NCI-H1694 (cell line): ENCODE data around the gene RSAD2.
"Not testable (repeated sequence)": the region's sequence is repeated elsewhere in the genome, so short reads cannot be mapped to it uniquely, and the experiment has no call there.

Source experiments
- DNase-seq: peaks from one replicate; lab custom pipeline; 2025; lab: John Stamatoyannopoulos, UW

The RSAD2 gene

GRCh38 chr2:6864923-6865345, 12.6 kb upstream of the RSAD2 start:
- no peak for DNase-seq

- no peak for DNase-seq
Observed at GRCh38 chr2:6865346-6866274, 12.0 kb upstream of the RSAD2 start, which contains the start of gene CMPK2. CMPK2 (minus strand) TSS chr2:6865907; CDS start chr2:6865696, 211 bp downstream.

- peak; percentile 57 for DNase-seq
Observed at GRCh38 chr2:6866275-6866671, 11.3 kb upstream of the RSAD2 start.

DNA sequence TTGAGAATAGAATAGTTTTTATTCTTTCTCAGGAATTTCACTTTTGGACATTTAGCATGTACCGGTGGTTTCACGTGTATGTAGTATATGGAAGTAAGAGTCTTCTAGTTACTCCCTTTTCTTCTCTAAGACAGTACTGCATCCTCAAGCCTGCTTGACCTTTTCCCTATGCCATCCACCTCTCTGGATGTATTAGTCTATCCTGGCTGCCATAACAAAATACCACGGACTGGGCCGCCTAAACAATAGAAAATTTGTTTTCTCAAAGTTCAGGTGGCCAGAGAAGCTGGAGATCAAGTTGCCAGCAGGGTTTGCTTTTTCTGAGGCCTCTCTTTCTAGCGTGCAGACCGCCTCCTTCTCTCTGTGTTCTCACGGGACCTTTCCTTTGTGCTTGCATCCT, 10.6 kb upstream of the RSAD2 start:
- no peak for DNase-seq

- DNase-seq = no peak
Observed at GRCh38 chr2:6872394-6872793, 5.2 kb upstream of the RSAD2 start.

DNA sequence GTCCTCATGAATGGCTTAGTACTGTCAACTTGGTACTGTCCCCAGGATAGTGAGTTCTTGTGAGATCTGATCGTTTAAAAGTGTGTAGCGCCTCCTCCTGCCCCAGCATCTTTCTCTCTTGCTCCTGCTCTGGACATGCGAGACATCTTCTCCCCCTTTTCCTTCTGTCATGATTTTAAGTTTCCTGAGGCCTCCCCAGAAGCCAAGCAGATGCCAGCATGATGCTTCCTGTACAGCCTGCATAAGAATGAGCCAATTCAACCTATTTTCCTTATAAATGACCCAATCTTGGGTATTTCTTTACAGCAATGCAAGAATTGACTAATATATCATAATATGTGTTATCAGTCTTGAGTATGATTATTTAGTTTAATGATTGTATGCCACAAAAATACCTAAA, 3.5 kb upstream of the RSAD2 start:
- no peak for DNase-seq

- DNase-seq = no peak
Observed at GRCh38 chr2:6876309-6876708, 1.3 kb upstream of the RSAD2 start.

DNA sequence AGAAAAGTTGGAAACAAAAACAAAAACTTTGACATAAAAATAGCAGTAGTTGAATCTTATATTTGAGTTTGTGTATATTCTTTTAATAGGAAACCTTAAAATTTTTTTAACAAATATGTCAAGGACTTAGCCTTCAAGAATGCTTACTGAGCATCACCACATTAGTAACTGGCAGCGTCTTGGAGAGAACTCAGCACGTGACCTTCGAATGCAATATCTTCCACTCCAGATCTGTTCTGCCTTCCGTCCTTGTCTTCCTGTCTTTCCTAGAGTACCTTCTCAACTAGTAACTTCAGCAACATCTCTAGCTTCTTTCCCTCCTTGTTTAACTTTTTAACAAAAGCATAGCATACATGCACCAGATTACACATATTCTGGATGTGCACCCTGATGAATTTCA, 972 bp downstream of the RSAD2 start:
- DNase-seq = no peak

DNA sequence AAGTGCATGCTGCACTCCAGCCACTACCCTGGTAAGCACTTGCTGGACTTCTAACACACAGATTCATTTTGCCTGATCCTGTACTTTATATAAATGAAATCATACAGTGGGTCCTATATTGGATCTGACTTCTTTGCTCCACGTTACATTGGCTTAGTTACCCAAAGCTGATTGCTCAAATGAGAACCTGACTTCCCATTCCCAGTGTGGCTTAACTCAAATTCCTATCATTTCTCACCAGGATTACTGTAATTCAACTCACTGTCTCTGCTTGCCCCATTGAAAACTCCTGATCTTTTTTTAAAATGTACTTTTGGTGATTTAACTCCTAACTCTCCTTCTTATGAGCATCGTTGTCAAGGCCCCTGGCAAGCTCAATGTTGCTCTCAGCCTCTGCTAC, 1.4 kb downstream of the RSAD2 start:
- DNase-seq = no peak

DNA sequence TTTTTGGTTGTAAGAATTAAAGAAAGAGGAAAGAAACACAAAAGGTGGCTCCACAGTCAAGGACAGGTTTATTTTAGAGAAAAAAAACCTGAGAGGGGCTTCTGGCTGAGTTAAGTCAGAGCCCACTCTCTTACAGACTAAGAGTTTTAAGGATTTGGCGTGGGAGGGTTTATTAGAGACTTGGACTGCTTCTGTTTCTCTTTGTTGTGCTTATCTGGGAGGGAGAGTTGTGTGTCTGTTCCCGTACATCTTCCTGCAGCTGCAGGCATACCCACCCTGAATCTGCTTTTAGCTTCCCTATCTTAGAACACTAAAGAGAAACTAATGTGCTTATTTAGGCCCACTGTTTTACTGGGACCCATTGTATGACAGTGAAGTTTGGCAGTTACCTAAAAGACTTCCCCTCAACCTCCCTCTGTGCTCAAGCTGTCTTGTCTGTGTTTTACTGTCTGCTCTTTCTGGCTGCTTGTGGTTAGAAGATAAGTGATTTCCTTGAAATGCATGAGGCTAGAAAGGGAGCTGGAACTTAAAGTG, 2.7 kb downstream of the RSAD2 start:
- no peak for DNase-seq

GRCh38 chr2:6881046-6881445, 3.5 kb downstream of the RSAD2 start:
- DNase-seq = no peak

DNA sequence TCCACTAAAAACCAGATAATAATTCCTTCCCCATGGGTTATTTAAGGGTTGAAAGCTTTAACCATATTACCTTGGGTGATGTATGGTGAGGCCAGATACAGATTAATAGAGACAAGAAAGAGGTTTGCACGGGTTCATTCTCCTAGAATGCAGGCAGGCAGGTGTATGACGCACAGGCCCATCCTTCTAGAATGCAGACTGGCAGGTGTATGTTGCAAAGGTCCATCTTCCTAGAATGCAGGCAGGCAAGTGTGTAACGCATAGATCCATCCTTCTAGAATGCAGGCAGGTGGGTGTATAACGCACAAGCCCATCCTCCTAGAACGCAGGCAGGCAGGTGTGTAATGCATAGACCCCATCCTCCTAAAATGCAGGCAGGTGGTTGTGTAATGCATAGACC, 3.9 kb downstream of the RSAD2 start:
- DNase-seq = no peak

GRCh38 chr2:6883448-6884122, 6.0 kb downstream of the RSAD2 start:
- DNase-seq = no peak

DNA sequence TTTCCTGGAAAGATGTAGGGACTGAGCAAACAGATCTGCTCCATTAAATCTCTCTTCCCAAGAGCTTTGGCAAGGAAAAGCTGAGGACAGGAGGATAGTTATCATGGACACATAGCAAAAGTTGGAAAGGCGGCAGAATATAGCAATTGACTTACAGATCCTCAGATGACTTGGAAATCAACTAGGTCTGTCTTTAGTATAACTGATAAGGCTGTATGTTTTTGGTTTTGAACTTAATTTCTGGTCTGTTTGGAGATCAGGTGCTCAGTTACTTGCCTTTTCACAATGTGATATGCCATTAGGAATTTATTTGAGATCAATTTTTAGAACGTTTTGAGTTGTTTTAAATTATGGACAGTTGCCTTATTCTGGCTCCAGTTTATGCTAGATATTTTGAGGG, 8.0 kb downstream of the RSAD2 start:
- DNase-seq = no peak

DNA sequence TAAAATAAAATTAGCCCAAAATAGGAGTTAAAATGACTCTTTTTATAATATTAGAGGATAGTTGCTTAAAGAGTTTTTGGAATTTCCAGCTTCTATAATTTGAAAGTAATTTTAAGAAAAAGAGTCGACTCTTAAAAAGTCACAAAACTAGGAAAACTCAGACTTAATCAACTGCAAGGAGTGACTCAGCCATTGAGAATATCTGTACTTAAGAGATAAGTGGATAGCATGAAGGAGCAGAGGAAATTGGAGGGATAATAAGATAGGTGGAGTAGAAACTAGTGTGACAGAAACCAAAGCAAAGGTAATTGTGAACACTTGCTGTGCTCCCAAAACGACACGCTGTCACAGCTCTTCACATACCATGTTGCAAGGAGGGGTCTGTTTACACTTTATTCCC, 8.4 kb downstream of the RSAD2 start:
- no peak for DNase-seq

GRCh38 chr2:6887751-6888192, 10.2 kb downstream of the RSAD2 start:
- DNase-seq = no peak

DNA sequence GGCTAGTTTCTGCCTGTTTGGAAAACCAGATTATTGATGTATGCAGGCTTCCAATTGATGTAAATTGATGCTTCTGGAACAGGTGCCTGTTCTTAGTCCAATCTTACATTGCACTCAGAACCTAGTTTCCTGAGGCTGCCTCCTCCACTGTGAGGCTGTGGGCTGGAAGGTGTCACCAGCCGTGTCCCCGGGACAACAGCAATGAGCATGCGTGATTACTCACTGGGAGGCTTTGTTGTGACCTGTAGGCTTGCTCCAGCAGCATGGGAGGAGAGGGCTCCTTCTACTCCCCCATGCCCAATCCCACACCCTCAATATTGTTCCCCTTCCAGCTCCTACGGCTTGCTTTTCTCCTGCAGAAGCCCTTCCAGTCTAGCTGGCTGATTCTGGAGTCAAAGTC, 11.1 kb downstream of the RSAD2 start:
- DNase-seq = no peak

- DNase-seq = no peak
Observed at GRCh38 chr2:6893876-6894482, 16.4 kb downstream of the RSAD2 start.

DNA sequence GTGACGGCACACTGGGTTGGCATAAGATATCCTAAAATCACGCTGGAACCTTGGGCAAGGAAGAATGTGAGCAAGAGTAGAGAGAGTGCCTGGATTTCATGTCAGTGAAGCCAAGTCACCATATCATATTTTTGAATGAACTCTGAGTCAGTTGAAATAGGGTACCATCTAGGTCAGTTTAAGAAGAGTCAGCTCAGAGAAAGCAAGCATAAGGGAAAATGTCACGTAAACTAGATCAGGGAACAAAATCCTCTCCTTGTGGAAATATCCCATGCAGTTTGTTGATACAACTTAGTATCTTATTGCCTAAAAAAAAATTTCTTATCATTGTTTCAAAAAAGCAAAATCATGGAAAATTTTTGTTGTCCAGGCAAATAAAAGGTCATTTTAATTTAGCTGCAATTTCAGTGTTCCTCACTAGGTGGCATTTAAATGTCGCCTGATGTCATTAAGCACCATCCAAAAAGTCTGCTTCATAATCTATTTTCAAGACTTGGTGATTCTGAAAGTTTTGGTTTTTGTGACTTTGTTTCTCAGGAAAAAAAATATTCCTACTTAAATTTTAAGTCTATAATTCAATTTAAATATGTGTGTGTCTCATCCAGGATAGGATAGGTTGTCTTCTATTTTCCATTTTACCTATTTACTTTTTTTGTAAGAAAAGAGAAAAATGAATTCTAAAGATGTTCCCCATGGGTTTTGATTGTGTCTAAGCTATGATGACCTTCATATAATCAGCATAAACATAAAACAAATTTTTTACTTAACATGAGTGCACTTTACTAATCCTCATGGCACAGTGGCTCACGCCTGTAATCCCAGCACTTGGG, 19.6 kb downstream of the RSAD2 start:
- peak; percentile 81 for DNase-seq

DNA sequence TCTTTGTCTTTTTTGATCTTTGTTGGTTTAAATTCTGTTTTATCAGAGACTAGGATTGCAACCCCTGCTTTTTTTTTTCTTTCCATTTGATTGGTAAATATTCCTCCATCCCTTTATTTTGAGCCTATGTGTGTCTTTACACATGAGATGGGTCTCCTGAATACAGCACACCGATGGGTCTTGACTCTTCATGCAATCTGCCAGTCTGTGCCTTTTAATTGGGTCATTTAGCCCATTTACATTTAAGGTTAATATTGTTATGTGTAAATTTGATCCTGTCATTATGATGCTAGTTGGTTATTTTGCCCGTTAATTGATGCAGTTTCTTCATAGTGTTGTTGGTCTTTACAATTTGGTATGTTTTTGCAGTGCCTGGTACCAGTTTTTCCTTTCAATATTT, 25.0 kb downstream of the RSAD2 start:
- not testable (repeated sequence) for DNase-seq

GRCh38 chr2:6905668-6906067, 28.1 kb downstream of the RSAD2 start:
- no peak for DNase-seq
